Measurements from ENCODE around the gene TMEM138.

The TMEM138 gene

GRCh38 chr11:61413496-61413895 lies 51.3 kb downstream of the TMEM138 start:
- TF ChIP-seq CTCF (IDR thresholded peaks at IDR 0.05; ENCODE audit: extremely low read depth, missing control alignments): no peak
- DNase-seq (ENCODE audit: low spot score): no peak

GRCh38 chr11:61414547-61414946 lies 52.4 kb downstream of the TMEM138 start:
- no peak for DNase-seq (ENCODE audit: low spot score)
- TF ChIP-seq CTCF (IDR thresholded peaks at IDR 0.05; ENCODE audit: extremely low read depth, missing control alignments): no peak

GRCh38 chr11:61415381-61415780 lies 53.2 kb downstream of the TMEM138 start:
- DNase-seq (ENCODE audit: low spot score): no peak
- TF ChIP-seq CTCF (IDR thresholded peaks at IDR 0.05; ENCODE audit: extremely low read depth, missing control alignments): no peak

- TF ChIP-seq CTCF (IDR thresholded peaks at IDR 0.05; ENCODE audit: extremely low read depth, missing control alignments): no peak
- DNase-seq (ENCODE audit: low spot score): no peak
Observed at GRCh38 chr11:61416941-61417340, 54.8 kb downstream of the TMEM138 start.

GRCh38 chr11:61417670-61418069 lies 55.5 kb downstream of the TMEM138 start:
- TF ChIP-seq CTCF (IDR thresholded peaks at IDR 0.05; ENCODE audit: extremely low read depth, missing control alignments): no peak
- DNase-seq (ENCODE audit: low spot score): no peak

- no peak for DNase-seq (ENCODE audit: low spot score)
- no peak for TF ChIP-seq CTCF (IDR thresholded peaks at IDR 0.05; ENCODE audit: extremely low read depth, missing control alignments)
Observed at GRCh38 chr11:61418136-61418535, 56.0 kb downstream of the TMEM138 start.
